Measurements from ENCODE around the gene ITM2B.

Gene ITM2B

DNA sequence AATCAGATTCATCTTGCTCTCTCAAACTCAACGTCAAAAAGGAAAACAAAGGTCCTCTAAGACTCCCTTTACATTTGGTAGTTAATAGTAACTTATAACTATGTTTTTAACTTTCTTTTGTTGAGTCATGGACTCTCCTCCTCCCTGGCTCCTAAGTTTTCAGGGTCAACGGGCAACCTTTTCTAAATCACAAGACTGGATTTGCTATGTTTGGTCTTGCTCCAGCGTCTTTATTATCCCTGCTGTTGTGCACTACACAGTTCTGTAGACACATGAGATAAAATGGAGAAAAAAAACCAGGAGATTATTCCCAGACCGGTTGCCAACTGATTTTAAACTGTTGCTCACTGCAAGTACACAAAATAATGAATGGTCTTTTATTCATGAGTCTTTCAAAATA is 1.9 kb upstream of the ITM2B start:
- TF ChIP-seq CTCF (IDR thresholded peaks at IDR 0.05; ENCODE audit: low read depth, low read length): no peak
- no peak for DNase-seq (ENCODE audit: extremely low read depth, low read depth)

DNA sequence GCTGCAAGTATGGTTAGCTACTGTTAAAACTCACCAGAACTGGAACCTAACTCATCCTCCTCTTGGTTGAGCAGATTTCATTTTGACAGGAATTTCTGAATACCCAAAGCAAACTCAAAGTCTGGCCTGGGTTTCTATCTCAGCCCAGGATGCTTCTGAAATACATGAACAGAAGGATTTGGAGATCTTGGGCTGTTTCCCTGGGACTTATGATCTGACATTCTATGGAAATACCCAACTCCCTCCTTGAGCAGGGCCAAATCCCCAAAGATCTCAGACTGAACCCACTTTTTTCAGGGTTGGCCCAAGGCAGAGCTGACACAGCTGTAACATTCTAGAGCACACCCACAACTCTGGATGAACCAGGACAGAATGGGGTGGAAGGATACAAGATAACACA is 1.1 kb upstream of the ITM2B start:
- no peak for TF ChIP-seq CTCF (IDR thresholded peaks at IDR 0.05; ENCODE audit: low read depth, low read length)
- DNase-seq (ENCODE audit: extremely low read depth, low read depth): no peak

GRCh38 chr13:48232420-48233045 is 473 bp upstream of the ITM2B start:
- DNase-seq (ENCODE audit: extremely low read depth, low read depth): no peak
- TF ChIP-seq CTCF (IDR thresholded peaks at IDR 0.05; ENCODE audit: low read depth, low read length): no peak

DNA sequence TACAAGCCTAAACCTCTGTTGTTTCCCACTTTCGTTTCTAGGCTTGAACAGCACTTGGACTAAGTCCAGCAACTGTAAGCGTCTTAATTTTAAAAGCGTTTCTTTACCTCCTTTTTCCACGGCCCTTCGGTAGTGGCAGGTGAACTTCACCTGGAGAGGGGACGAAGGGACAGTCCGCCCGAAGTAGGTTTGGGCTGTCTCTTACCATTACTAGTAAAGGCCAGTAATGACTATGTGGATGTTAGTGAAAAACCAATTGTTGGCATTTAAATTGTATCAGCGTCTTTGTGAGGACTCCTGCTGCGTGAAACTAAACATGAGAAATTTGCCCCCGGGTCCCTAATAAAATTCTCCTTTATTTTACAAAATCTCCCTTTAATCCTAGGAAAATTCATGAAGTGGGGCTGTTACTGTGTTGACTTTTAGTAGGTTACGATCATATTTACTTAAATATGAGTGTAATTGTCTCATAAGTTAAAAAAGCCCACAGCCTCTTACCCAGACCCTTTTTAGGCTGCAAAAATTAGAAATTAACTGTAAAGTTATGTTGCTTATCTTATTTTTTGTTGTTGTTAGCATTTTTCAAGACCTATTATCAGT is 983 bp downstream of the ITM2B start:
- DNase-seq (ENCODE audit: extremely low read depth, low read depth): no peak
- no peak for TF ChIP-seq CTCF (IDR thresholded peaks at IDR 0.05; ENCODE audit: low read depth, low read length)

DNA sequence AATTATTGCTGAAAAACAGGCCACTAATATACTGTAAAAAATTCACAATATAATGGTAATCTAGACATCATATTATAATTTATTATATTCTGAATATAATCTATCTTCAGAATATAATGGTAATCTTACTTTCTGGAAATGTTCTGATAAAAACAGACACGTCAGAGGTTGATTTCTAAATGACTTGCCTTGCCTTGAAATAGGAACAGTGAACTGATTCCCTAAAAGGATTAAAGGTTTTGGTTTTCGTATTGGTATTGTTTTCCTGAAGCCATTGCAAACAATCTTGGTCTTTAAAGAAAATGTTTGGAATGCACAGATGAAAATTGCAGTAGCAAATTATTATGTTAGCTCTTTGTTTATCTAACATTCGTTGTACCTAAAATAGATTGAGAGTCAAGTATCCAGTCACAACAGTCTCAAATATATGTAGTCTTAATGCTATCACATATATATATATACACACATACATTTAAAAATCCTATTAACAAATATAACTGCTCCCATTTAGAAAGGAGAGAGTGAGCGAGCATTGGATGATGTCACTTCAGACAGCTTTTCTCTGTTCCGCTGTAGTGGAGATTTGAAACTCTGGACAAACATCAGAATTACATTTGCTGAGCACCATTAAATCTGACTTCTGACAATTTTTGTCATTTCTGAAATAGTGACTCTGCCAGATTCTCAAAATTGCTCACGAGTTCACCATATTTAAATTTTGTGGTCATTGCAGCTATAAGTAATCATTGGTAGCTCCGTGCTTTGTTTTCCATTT is 1.7 kb downstream of the ITM2B start:
- DNase-seq (ENCODE audit: extremely low read depth, low read depth): no peak
- no peak for TF ChIP-seq CTCF (IDR thresholded peaks at IDR 0.05; ENCODE audit: low read depth, low read length)

- no peak for TF ChIP-seq CTCF (IDR thresholded peaks at IDR 0.05; ENCODE audit: low read depth, low read length)
- DNase-seq (ENCODE audit: extremely low read depth, low read depth): no peak
These were observed 2.5 kb downstream of the ITM2B start for GRCh38 chr13:48235341-48236135.
